Hindlimb muscle (tissue), 1 donor: ENCODE data around the gene PEAR1. TPM values are rescaled to one million over a fixed set of nuclear protein-coding genes. Genes with fewer than 3 reads are reported as not detected.
A peak's percentile ranks its signal among the peaks of the same experiment; 100 is the strongest.

Source experiments
- DNase-seq: peaks from one replicate; pipeline ENCODE4 v3.0.0-alpha.2; 2013
- polyA plus RNA-seq: library from polyadenylated mRNA; unstranded; fragments of 120-200 nt; gene quantifications from one replicate; pipeline ENCODE4 v1.2.1, GENCODE V29; 2013; ENCODE audit not compliant: insufficient read length

The PEAR1 gene
- 29.2 TPM for polyA plus RNA-seq

- DNase-seq = peak; percentile 68
Observed at GRCh38 chr1:156893048-156893953, at the start of gene PEAR1. TSS of gene PEAR1 (plus strand) at chr1:156893718. CDS start at chr1:156903927, 10,209 bp downstream.

- DNase-seq = no peak
Observed at GRCh38 chr1:156844102-156844501, 49.4 kb upstream of the PEAR1 start.

DNA sequence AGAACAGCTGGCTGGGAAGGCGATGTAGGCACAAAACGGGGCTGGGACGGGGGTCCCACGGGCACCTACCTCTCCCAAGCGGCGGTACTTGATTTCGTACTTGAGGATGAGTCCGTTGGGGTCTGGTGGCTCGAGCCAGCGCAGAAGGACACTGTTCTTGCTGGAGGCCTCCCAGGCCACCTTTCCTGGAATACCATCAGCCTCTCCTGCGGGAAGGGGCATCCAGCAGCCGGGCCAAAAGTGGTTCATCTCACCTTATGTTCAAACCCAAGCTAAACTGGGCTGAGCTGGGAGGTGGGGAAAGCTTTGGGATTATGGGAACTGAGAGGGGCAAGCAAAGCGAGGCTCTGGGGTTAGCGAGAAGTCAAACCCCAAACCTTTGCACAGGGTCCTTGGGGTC, 48.9 kb upstream of the PEAR1 start:
- no peak for DNase-seq

GRCh38 chr1:156845055-156845952, 48.2 kb upstream of the PEAR1 start:
- no peak for DNase-seq

DNA sequence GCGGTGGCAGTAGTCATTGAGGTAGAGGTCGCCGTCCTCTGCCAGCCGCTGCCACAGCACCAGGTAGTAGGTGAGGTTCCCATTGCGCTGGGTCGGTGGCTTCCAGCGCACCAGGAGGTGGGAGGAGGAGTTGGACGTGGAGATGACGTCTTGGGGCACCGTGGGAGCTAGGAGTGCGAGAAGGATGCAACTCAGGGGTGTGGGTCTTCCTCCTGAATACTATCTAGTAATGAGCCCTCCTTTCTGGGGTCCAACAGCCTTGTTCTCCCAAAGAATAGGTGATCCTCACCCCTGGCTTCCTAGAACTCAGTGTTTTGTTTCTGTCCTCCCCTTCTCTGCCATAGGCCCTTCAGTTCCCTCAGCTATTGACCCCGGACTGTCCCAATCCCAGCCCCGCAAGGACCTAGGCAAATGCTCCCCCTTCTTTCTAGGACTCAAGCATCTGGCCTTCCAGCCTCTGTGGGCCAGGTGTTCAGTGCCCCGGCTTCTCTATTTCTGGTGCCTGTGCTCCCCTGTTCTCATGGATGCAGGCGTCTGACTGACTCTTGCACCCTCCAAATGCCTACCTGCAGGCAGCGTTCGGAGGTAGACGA, 47.5 kb upstream of the PEAR1 start:
- no peak for DNase-seq

DNA sequence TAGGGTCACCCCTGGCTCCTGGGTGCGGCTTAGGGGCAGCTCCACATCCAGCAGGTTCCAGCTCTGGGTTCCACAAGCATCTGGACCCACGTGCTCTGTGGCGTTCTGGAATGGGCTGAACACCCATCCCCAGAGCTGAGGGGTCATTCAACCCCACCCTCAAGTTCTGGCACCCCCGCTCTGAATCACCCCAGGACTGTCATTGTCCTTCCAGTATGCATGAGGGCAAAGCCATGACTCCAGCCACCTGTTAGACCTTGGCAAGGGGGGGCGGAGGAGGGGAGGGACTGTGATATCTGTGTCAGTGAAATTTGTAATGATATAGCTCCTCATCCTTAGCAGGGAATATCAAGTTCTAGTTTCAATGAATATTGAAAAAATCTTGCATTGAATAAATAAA, 46.9 kb upstream of the PEAR1 start:
- DNase-seq = no peak

GRCh38 chr1:156847591-156848460, 45.7 kb upstream of the PEAR1 start:
- DNase-seq = no peak

GRCh38 chr1:156848461-156849150, 44.9 kb upstream of the PEAR1 start:
- no peak for DNase-seq

DNA sequence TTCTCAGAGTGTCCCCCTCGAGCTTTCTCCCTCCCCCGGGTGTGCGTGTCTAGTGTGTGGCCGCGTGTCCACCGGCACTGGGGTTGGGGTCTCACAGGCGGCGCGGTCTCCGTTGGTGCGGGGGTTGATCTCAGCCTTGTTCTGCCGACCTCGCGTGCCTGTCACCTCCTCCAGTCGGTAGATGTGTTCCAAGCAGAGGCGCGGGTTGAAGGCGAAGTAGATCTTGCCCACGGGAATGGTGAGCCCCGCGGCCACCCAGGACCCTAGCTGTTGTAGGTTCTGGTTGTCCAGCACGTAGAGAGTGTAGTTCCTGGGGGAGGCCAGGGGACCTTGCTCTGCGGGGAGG, 44.4 kb upstream of the PEAR1 start:
- DNase-seq = no peak

DNA sequence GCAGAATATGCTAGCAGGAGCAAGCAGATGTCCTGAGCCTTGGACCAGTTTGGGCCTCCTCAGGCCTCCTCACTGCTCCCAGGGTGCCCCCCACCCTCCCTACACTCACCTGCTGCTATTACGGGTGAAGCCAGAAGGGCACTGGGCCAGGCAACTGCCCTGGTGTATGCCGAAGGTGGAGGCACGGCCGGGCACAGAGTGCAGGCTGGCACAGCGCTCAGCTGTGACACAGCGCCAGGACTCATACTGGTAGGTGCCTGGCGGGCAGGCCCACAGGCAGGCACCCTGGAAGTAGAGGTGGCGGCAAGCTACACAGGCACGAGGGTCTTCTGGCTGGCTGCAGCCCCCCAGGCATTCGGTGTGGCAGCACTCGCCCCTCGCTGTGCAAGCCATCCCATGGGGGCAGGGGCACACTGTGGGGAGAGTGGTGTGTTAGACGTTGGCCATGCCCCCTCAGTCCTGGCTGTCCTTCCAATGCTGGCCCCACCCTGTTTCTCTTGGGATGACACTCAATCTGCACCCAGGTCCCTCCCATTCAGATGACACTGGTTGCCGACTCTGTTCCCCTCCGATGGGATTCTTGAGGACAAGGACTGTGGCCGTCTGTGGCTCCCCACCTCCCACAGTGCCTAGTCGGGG, 41.6 kb upstream of the PEAR1 start:
- DNase-seq = no peak

DNA sequence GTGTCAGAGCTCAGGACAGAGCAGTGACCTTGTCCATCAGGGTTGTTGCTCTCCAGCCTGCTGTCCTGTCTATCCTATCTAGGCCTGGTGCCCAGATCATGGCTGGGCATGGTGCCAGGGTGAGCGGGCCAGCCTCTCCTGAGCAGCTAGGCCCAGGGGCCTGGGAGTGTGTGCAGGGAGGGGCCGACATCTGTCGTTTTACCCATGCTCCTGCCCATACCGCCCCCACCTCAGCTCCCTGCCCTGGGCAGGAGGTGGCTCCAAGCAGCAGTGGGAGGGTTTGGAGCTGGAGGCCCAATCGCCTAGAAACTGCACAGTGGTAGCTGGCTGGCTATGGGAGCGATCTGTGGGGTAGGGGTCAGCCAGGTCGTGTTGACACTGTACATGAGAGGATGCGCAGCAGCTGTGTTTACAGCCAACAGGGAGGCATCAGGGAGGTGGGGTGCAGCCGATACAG, 41.1 kb upstream of the PEAR1 start:
- DNase-seq = no peak

DNA sequence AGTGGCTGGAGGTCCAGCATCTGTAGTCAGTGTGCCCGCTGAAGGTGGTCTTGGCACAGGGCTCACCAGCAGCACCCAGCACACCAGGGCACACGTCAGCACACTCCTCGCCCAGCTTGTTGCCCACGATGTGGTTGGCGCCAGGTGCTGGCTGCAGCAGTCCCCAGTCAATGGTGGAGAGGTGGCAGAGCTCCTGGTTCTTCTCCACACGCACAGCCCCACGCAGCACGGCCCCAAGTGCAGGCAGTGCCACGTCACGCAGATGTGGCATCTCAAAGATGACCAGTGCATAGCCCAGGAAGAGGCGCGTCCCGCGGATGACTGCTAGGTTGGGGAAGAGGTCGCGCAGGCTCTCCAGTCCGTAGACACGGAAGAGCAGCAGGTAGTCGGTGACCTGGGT, 39.8 kb upstream of the PEAR1 start:
- DNase-seq = no peak

DNA sequence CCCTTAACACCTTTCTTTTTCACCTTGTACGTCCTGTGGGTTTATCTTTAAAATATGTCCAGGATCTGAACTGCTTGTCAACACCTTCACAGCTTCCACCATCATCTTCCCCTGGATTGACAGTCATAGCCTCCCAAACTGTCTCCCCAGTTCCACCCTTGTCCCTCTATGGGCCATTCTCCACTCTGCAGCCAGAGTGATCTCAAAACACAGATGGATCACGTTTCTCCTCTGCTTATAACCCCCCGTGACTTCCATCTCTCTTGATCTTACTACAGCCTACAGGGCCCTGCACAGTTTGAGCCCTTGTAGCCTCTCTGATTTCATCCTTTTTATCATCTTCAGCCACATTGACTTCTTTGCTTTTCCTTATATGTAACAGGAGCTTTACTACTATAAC, 38.9 kb upstream of the PEAR1 start:
- no peak for DNase-seq

DNA sequence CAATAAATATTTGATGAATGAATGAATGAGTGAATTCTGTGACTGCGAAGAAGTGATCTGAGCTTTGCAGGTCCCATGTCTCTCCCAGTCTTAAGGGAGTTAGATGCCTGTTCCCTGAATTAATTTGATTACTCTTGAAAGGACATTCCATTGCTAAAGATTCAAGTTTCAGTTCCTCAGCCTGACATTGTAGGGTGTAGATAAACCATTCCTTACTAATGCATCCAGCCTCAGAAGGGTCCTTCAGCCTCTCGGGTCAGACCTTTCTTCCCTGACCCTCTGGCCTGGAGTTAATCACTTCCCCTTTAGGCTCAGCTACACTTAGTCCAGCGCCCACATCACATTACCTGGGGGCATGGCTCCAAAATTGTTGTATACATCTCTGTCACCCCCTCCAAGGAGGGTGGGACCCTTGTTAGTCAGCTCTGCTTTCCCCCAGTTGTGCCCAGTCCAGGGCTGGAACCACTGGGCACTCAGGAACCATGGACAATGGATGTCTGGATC, 37.2 kb upstream of the PEAR1 start:
- no peak for DNase-seq

DNA sequence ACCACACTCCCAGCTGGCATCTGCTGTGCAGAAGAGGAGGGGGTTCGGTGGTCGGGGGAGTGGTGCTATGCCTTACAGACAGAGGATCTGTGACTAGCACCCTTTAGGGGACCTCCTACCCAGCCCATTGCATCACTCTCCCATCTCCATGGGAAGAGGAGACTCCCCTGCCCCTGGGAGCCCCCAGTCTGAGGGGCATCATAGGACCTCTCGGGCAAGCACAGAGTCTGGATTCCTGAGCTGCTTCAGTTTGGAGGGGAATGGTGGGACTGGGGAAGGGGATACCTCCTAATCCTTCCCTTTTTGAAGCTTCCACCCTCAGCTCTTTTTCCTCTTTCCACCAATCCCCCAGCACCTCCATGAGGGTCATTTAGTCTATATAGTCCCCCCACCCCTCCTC, 36.0 kb upstream of the PEAR1 start:
- no peak for DNase-seq

DNA sequence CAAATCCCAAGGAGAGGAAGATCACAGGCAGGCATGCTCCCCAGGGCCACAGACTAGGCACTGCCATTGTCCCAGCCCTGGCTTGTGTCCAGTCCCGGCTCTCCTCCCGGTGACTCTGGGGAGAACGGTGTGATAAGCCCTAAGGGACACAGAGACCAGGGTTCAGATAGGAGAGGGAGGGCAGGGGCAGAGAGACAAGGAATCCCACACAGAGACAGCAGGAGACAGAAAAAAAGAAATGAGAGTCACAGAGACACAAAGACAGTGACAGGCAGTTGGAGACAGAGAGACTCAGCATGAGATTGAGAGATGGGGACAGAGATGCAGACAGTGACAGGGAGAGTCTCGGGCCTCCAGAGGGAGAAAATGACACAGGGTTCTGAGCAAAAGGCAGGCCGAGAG, 35.0 kb upstream of the PEAR1 start:
- DNase-seq = no peak

DNA sequence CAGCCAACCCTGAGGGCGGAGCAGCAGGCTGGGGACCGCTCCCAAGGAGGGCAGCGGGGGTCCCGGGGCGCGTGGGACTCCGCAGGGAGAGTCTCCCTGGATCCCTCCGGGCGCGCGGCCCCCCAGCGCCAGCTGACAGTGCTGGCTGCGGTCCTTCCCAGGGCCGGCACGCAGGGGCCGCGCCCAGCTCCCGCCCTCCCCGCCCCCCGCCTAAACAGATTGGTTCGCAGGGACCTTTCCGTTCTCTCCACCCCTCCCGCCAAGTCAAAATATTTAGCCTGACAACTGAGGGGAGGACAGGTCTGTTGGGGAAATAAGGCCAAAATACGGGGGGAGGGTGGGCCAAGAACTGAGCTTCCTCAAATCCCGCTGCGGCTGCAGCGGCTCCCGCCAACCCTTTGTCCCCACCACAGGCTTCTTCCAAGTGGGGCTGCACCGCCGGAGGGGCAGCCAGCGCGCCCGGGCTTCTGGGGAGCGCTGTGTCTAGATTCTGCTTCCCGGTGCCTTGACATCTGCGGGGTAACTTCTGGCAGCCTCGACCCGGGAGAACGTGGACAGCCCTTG, 34.5 kb upstream of the PEAR1 start, which contains the start of gene INSRR:
Gene INSRR, minus strand, starts transcription at position 159 of the 564 bp plus-strand sequence. CDS start 496 bp downstream, outside the sequence.
- no peak for DNase-seq

GRCh38 chr1:156859523-156860112, 33.9 kb upstream of the PEAR1 start:
- no peak for DNase-seq

GRCh38 chr1:156860113-156860627, 33.3 kb upstream of the PEAR1 start:
- DNase-seq = no peak
